ENCODE measurements around the gene SLC9A9. TPM values are rescaled to one million over a fixed set of nuclear protein-coding genes. Genes with fewer than 3 reads are reported as not detected.

SLC9A9 gene
- total and polyA plus RNA-seq, 4 donors: 12.0 to 39.7 (median 19.1) TPM

GRCh38 chr3:143224716-143225115 is 623.6 kb downstream of the SLC9A9 start:
- no peak overlapping the region for H3K4me3 ChIP-seq (ENCODE audit: low read depth, low read length)
- no peak overlapping the region for H3K27ac ChIP-seq (ENCODE audit: low read depth, low read length)
- no CpG with 5 or more reads among the region's 2 CpGs for WGBS (ENCODE audit: insufficient coverage)
- no peaks in the 10 kb centered on the region for H3K36me3 ChIP-seq (ENCODE audit: control insufficient read depth, insufficient read depth, low read length)
- no peaks in the 10 kb centered on the region for H3K27me3 ChIP-seq (ENCODE audit: control insufficient read depth, insufficient read depth, low read length)
- DNase-seq (ENCODE audit: low read depth in 4 of 6, low spot score in 6 of 6): no peak
- H3K9me3 ChIP-seq (ENCODE audit: control insufficient read depth, insufficient read depth, low read length): no peaks in the 10 kb centered on the region
- H3K4me1 ChIP-seq (ENCODE audit: control insufficient read depth, insufficient read depth, low read length): no peaks in the 10 kb centered on the region

- Histone ChIP-seq H3K27me3 (ENCODE audit: control insufficient read depth, insufficient read depth, low read length) (no peaks in the 10 kb centered on the region), H3K4me3 (ENCODE audit: low read depth, low read length) (no peak overlapping the region), H3K4me1 (ENCODE audit: control insufficient read depth, insufficient read depth, low read length) (no peaks in the 10 kb centered on the region), H3K9me3 (ENCODE audit: control insufficient read depth, insufficient read depth, low read length) (no peaks in the 10 kb centered on the region), H3K36me3 (ENCODE audit: control insufficient read depth, insufficient read depth, low read length) (no peaks in the 10 kb centered on the region), H3K27ac (ENCODE audit: low read depth, low read length) (no peak overlapping the region)
- WGBS (ENCODE audit: insufficient coverage): no CpG with 5 or more reads among the region's 1 CpG
- DNase-seq (ENCODE audit: low read depth in 4 of 6, low spot score in 6 of 6): no peak
Observed at GRCh38 chr3:143222981-143223380, 625.3 kb downstream of the SLC9A9 start.

GRCh38 chr3:143222505-143222904 is 625.8 kb downstream of the SLC9A9 start:
- WGBS (ENCODE audit: insufficient coverage): no CpG with 5 or more reads among the region's 3 CpGs
- H3K4me1 ChIP-seq (ENCODE audit: control insufficient read depth, insufficient read depth, low read length): no peaks in the 10 kb centered on the region

GRCh38 chr3:143221446-143221845 is 626.8 kb downstream of the SLC9A9 start:
- Histone ChIP-seq H3K27me3 (ENCODE audit: control insufficient read depth, insufficient read depth, low read length) (no peaks in the 10 kb centered on the region), H3K36me3 (ENCODE audit: control insufficient read depth, insufficient read depth, low read length) (no peaks in the 10 kb centered on the region), H3K9me3 (ENCODE audit: control insufficient read depth, insufficient read depth, low read length) (no peaks in the 10 kb centered on the region), H3K4me1 (ENCODE audit: control insufficient read depth, insufficient read depth, low read length) (no peaks in the 10 kb centered on the region), H3K4me3 (ENCODE audit: low read depth, low read length) (no peak overlapping the region), H3K27ac (ENCODE audit: low read depth, low read length) (no peak overlapping the region)
- WGBS (ENCODE audit: insufficient coverage): no CpG with 5 or more reads among the region's 3 CpGs
- DNase-seq (ENCODE audit: low read depth in 4 of 6, low spot score in 6 of 6): no peak

More at GRCh38 chr3:143222505-143222904, 625.8 kb downstream of the SLC9A9 start:
- Histone ChIP-seq H3K36me3 (ENCODE audit: control insufficient read depth, insufficient read depth, low read length) (no peaks in the 10 kb centered on the region), H3K4me3 (ENCODE audit: low read depth, low read length) (no peak overlapping the region), H3K9me3 (ENCODE audit: control insufficient read depth, insufficient read depth, low read length) (no peaks in the 10 kb centered on the region), H3K27ac (ENCODE audit: low read depth, low read length) (no peak overlapping the region), H3K27me3 (ENCODE audit: control insufficient read depth, insufficient read depth, low read length) (no peaks in the 10 kb centered on the region)
- no peak for DNase-seq (ENCODE audit: low read depth in 4 of 6, low spot score in 6 of 6)

- H3K9me3 ChIP-seq (ENCODE audit: control insufficient read depth, insufficient read depth, low read length): no peaks in the 10 kb centered on the region
- no peak overlapping the region for H3K4me3 ChIP-seq (ENCODE audit: low read depth, low read length)
- WGBS (ENCODE audit: insufficient coverage): 80% methylated on average over 2 of the region's 3 CpGs
- no peaks in the 10 kb centered on the region for H3K36me3 ChIP-seq (ENCODE audit: control insufficient read depth, insufficient read depth, low read length)
- no peaks in the 10 kb centered on the region for H3K4me1 ChIP-seq (ENCODE audit: control insufficient read depth, insufficient read depth, low read length)
- H3K27me3 ChIP-seq (ENCODE audit: control insufficient read depth, insufficient read depth, low read length): no peaks in the 10 kb centered on the region
- no peak overlapping the region for H3K27ac ChIP-seq (ENCODE audit: low read depth, low read length)
- DNase-seq (ENCODE audit: low read depth in 4 of 6, low spot score in 6 of 6): no peak
Observed at GRCh38 chr3:143220741-143221140, 627.5 kb downstream of the SLC9A9 start.

- WGBS (ENCODE audit: insufficient coverage): 31% methylated on average over 2 of the region's 2 CpGs
- no peak overlapping the region for H3K4me3 ChIP-seq (ENCODE audit: low read depth, low read length)
- no peaks in the 10 kb centered on the region for H3K4me1 ChIP-seq (ENCODE audit: control insufficient read depth, insufficient read depth, low read length)
- no peak overlapping the region for H3K27ac ChIP-seq (ENCODE audit: low read depth, low read length)
- no peaks in the 10 kb centered on the region for H3K27me3 ChIP-seq (ENCODE audit: control insufficient read depth, insufficient read depth, low read length)
- no peak for DNase-seq (ENCODE audit: low read depth in 4 of 6, low spot score in 6 of 6)
- H3K9me3 ChIP-seq (ENCODE audit: control insufficient read depth, insufficient read depth, low read length): no peaks in the 10 kb centered on the region
- no peaks in the 10 kb centered on the region for H3K36me3 ChIP-seq (ENCODE audit: control insufficient read depth, insufficient read depth, low read length)
Observed at GRCh38 chr3:143218166-143218835, 630.0 kb downstream of the SLC9A9 start.

GRCh38 chr3:143217283-143217682 is 631.0 kb downstream of the SLC9A9 start:
- no peak overlapping the region for H3K4me3 ChIP-seq (ENCODE audit: low read depth, low read length)
- no peaks in the 10 kb centered on the region for H3K9me3 ChIP-seq (ENCODE audit: control insufficient read depth, insufficient read depth, low read length)
- no peak for DNase-seq (ENCODE audit: low read depth in 4 of 6, low spot score in 6 of 6)
- peak overlapping the region; percentile 25 for H3K27ac ChIP-seq (ENCODE audit: low read depth, low read length)
- H3K36me3 ChIP-seq (ENCODE audit: control insufficient read depth, insufficient read depth, low read length): no peaks in the 10 kb centered on the region
- no peaks in the 10 kb centered on the region for H3K27me3 ChIP-seq (ENCODE audit: control insufficient read depth, insufficient read depth, low read length)
- no peaks in the 10 kb centered on the region for H3K4me1 ChIP-seq (ENCODE audit: control insufficient read depth, insufficient read depth, low read length)

GRCh38 chr3:143216709-143217182 is 631.5 kb downstream of the SLC9A9 start:
- WGBS (ENCODE audit: insufficient coverage): no CpG with 5 or more reads among the region's 3 CpGs
- no peaks in the 10 kb centered on the region for H3K9me3 ChIP-seq (ENCODE audit: control insufficient read depth, insufficient read depth, low read length)
- DNase-seq (ENCODE audit: low read depth in 4 of 6, low spot score in 6 of 6): peak in 1 of 6 donors; percentile 65
- no peaks in the 10 kb centered on the region for H3K27me3 ChIP-seq (ENCODE audit: control insufficient read depth, insufficient read depth, low read length)
- no peaks in the 10 kb centered on the region for H3K36me3 ChIP-seq (ENCODE audit: control insufficient read depth, insufficient read depth, low read length)
- H3K4me1 ChIP-seq (ENCODE audit: control insufficient read depth, insufficient read depth, low read length): no peaks in the 10 kb centered on the region
- H3K4me3 ChIP-seq (ENCODE audit: low read depth, low read length): no peak overlapping the region
- peak overlapping the region; percentile 25 for H3K27ac ChIP-seq (ENCODE audit: low read depth, low read length)
